SK-N-SH (cell line): ENCODE measurements around the gene DIPK1C.

Experiments used
- ELF1 ChIP-seq: IDR thresholded peaks from 2 replicates; pipeline ENCODE4 v1.4.0; 2012
- FOXM1 ChIP-seq: IDR thresholded peaks from 2 replicates; pipeline ENCODE4 v1.4.0; 2012; ENCODE audit warnings: low read depth, mild to moderate bottlenecking

GRCh38 chr18:74397572-74397971 lies 59.5 kb downstream of the DIPK1C start:
- TF ChIP-seq FOXM1 (no peak), ELF1 (no peak)
